Mammary epithelial cell (primary cell): Measurements from ENCODE around the gene SLC25A48.
"Not testable (repeated sequence)": the region's sequence is repeated elsewhere in the genome, so short reads cannot be mapped to it uniquely, and the experiment has no call there.

ENCODE experiments used
- CTCF ChIP-seq, 2 donors: IDR thresholded peaks in 1 of 2; conservative IDR thresholded peaks in 1 of 2; 2 replicates each; pipeline ENCODE4 v1.5.1; 2011 to 2012; ENCODE audit warnings: inconsistent platforms in 2 of 2, low read length in 2 of 2, mild to moderate bottlenecking in 2 of 2, control low read depth in 1 of 2, low read depth in 1 of 2; ENCODE audit not compliant: insufficient read depth in 1 of 2; ENCODE audit errors: extremely low read depth in 1 of 2
- EZH2 ChIP-seq: IDR thresholded peaks from 2 replicates; pipeline ENCODE4 v1.6.1; 2012; ENCODE audit warnings: low read length, inconsistent platforms, borderline replicate concordance

- not testable (repeated sequence) for TF ChIP-seq CTCF (conservative IDR thresholded peaks at IDR 0.05 in 1 of 2, IDR thresholded peaks at IDR 0.05 in 1 of 2; ENCODE audit: extremely low read depth in 1 of 2, insufficient read depth in 1 of 2, low read depth in 1 of 2, low read length in 2 of 2); EZH2
These were observed 3.9 kb downstream of the SLC25A48 start for GRCh38 chr5:135838395-135838794.
